Right renal pelvis (tissue), 4 donors: Measurements from ENCODE around the gene POLR1D. TPM values are rescaled to one million over a fixed set of nuclear protein-coding genes. Genes with fewer than 3 reads are reported as not detected.
"Not testable (repeated sequence)": the region's sequence is repeated elsewhere in the genome, so short reads cannot be mapped to it uniquely, and the experiment has no call there.

ENCODE experiments used
- DNase-seq, 4 donors: peaks; one replicate each; pipeline ENCODE4 v3.0.0-alpha.2; 2013; ENCODE audit warnings: low read depth in 4 of 4, low spot score in 3 of 4, missing footprints in 1 of 4
- polyA plus RNA-seq, 4 donors: library from polyadenylated mRNA; unstranded; fragments of 120-200 nt; gene quantifications; one replicate each; pipeline ENCODE4 v1.2.1, GENCODE V29; 2013; ENCODE audit not compliant: insufficient read length in 4 of 4

The POLR1D gene
- polyA plus RNA-seq, 4 donors, result 120 to 144 (median 134) TPM

DNA sequence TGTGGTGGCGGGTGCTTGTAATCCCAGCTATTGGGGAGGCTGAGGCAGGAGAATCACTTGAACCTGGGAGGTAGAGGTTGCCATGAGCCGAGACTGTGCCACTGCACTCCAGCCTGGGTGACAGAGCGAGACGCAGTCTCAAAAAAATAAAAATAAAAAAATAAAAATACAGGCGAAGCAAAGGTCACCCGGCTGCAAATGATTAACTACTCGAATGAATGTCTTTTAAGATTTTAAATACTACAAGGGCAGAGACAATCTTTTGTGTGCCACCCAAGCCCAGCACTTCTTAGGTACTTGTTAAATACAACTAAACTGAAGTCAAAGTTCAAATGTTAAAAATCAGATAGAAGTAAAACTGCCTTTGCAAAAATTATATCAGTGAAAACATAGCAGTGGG, 8.1 kb upstream of the POLR1D start:
- no peak for DNase-seq

DNA sequence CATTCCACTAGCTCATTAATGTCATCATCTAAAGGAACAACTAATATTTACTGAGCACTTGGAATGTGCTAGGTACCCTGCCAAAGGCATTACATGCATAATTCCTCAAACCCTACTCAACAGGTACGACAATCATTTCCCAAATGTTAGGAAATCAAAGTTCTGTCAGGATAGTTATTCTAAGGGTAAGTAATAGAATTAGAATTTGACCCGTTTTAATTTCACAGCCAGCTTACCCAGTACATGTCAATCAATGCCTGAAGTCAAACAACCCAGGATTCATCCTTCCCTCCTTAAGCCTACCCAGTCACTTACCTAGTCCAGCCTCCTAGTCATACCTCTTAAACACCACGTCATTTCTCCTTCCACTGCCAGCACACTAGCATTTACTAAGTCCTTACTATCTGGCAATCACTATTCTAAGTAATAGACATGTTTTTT, 3.8 kb upstream of the POLR1D start:
- no peak for DNase-seq

DNA sequence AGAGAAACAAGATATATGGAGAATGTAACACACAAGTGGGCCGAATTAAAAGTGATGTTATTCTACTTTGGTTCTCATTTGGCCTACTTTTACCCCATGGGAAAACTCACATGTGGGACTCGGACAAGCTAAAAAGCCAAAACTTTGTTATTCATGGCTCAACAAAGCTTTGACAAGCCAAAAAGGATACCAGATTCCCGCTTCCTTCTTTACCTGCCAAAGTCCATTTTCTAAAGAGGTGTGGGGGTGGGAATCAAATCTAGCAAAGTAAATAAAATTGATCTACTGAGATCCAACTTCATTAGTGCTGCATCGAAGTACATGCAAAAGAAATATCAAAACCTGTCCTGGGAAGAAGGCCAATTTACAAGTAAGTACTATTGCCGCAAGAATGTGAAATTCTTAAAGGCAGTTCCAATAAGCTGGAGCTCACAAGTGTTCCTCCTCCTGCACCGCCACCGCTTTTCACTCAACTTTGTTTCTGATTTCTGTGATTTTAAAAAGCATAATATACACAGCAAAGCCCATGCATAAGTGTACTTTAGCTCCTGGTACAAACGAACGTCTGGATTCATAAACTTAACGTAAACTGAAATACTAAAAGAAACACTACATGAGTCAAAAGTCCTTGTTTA, 2.5 kb upstream of the POLR1D start:
- DNase-seq, result no peak

DNA sequence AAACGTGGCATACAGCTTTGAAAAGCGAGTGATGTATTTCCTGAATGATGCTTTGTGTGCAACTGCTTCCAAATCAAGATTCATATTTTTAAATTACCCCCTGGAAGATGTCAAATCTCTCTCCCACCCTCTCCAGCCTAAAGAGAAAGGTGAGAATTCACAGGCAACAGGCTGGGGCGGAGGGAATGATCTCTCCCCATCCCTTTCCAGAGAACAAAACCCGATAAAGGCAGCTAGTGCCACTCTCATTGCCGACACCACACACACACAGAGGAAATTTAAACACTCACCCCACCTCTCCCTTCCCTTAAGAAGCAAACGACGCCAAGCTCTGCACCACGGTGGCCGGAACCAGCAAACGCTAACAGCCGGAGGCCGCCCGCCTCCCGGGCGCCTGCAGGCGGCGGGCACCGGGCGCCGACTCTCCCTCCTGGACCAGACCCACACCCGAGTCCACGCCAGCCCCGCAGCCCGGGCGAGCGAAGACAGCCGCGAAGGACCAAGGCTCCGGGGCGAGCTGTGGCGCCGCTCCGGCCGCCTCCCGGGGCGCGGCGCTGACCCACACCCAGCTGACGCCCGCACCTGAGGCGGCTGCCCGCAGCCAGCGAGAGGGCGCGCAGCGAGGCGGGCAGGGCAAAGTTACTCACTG, 1.8 kb upstream of the POLR1D start:
- DNase-seq, result peak in 2 of 4 donors; percentile 10 to 12

DNA sequence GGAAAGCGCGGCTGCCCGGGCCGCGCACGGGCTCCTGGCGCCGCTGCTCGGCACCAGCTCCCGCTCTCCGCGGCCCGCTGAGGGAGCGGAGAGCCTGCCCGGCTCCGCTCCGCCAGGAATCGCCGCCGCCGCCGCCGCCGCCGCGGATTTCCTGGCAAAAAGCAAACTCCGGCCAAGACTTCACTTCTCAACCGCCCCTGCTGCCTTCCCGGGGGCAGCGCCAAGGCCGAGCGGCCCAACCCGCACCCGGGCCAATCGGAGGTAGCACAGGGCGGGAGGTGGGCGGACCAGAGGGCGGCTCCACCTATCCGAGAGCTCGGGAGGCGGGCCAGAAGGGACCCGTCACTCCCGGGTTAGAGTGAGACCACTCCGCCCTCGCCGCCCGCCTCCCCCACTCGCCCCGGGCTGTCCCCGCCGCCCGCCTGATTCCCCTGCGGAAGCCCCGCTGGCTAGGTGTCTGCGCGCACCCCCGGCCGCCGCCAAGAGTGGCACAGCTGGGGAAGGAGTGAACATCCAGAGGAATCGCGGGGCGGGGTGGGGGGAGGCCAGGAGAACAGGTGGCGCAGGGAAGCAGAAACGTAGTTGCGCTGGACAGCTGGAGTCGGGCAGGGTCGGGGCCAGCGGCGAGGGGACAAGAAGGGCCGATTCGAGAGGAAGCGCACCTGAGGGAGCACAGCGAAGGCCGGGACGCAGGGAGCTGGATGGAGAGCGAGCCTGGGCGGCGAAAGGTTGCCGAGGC, 1.1 kb upstream of the POLR1D start, which contains the start of gene LNX2:
Gene LNX2 (minus strand): TSS at position 153 of the 739 bp plus-strand sequence. CDS start 38,826 bp downstream, outside the sequence.
- peak; percentile 90 to 94 (median 92) for DNase-seq

DNA sequence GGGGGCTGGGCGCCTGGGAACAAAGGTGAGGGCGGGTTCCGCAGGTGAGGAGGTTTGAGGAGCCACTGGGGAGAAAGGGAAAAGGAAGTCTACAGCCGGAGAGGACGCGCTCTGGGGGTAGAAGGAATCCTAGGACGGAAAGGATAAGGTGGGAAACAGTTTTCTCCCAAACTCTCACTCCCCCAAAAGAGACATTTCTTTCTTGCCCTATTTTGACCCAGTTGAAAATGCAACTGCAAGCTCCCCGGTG, 651 bp upstream of the POLR1D start:
- DNase-seq, result no peak

DNA sequence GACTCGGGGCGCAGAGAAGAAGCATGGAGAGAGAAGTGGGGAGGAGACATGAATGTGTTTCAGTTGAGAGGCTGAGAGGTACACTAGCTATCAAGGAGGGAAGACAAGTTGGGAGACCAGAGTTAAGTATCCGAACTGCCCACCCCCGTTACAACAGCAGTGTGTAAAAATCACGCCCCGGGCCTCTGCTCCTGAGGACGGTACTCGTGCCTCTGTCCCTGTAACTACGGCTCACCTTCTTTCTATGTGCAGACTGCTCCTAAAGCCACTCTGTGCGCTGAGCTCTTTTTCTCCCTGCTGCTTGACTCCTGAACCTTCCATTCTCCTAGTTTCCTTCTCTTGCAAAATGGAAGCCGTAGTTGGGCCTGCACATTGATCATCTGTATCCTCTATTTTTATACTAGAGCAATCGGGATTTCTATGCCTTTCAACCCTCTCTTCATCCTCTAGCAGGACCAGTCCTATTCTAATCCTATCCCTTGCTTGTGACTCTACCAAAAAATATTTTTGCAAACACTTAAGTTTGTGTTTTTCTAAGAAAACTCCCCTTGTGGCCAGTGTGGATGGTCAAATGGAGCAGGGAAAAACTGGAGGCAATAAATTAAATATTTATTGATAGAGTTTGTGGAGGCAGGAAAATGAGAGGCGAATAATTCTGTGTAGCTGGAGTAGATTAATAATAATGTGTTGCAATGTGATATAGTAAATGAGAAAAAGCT, 569 bp downstream of the POLR1D start:
- DNase-seq, result peak in 2 of 4 donors; percentile 10 to 26

DNA sequence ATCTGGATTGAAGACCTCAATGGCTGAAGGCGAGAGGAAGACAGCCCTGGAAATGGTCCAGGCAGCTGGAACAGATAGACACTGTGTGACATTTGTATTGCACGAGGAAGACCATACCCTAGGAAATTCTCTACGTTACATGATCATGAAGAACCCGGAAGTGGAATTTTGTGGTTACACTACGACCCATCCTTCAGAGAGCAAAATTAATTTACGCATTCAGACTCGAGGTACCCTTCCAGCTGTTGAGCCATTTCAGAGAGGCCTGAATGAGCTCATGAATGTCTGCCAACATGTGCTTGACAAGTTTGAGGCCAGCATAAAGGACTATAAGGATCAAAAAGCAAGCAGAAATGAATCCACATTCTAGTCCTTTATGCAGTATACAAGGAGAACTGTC, 1.2 kb downstream of the POLR1D start:
- DNase-seq, result no peak

DNA sequence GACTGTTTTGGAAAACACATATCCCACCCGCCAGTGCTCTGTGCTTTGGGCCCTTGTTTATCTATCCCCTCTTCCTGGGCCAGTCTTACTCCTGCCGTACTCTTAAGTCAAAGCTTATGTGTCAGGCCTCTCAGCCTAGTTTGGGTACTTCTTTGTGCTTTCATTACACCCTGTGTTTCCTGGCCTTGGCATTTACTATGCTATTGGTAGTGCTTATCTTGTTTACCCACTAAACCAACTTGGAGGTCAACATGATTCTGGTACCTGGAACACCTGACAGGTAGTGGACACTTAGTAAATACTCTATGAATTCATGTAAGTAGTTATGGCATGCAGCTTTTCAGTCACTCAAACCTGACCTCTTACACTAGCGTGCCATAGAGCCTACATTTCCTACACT, 2.4 kb downstream of the POLR1D start:
- DNase-seq, result no peak

DNA sequence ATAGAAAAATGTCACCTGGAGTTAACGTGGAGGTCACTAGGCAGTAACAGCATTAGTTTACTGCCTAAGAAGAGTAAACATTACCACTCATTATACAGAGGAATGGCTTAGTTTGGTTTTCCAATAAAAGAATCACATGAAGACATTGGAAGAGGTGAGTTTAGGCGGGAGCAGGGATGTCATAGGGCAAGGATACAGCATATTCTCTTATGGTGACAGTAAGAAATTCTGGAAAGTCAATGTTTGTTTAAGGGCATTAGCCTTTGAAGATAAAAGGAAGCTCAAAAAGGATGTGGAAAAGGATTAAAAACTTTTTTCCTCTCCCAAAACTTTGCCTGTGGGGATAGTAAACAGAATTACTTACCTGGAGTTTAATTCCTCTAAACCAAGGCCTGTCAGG, 4.1 kb downstream of the POLR1D start:
- no peak for DNase-seq

DNA sequence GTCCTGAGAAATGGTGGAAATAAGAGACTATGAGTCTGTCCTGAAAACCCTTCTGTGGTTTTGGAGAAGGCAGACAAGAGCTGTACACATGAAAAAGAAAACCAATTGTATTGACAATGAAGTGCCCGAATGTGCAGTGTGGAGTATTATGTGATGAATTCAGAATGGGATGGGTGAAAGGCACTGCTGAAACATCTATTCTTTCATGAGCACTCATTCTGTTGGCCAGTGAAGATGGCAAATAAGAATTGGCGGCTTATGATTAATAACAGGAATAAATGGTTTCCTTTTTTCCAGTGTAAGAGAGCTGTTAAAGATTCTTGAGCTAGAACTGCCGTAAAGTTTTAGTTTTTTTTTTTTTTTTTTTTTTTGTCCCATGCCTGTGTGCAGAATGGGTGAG, 5.7 kb downstream of the POLR1D start:
- DNase-seq, result no peak

DNA sequence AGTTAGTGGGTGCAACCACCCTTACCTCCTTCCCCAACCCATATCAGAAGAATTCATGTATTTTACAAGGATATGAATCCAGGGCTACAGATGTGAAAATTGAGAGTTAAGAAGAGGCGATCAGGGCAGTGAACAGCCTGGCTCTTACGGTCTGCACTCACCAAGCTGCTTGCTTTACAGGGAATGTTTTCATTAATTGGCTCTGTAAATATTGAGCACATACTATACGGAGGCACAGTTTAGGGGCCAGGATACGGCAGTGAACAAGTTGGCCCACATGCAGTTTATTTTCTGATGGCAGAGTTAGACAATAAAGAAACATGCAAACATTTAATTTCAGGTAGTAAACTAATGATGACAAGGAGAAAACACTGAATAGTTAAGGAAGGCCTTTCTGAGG, 6.4 kb downstream of the POLR1D start:
- DNase-seq, result no peak

DNA sequence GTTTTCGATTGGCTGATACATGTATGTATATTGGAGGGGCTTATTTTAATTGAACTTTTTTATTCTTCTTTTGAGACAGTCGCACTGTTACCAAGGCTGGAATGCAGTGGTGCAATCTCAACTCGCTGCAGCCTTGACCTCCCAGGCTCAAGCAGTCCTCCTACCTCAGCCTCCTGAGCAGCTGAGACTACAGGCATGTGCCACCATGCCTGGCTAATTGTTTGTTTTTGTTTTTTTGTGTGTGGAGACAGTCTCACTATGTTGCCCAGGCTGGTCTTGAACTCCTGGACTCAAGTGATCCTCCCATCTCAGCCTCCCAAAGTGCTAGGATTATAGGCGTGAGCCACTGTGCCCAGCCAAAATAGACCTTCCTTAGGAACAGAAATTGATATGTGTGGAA, 7.1 kb downstream of the POLR1D start:
- not testable (repeated sequence) for DNase-seq

DNA sequence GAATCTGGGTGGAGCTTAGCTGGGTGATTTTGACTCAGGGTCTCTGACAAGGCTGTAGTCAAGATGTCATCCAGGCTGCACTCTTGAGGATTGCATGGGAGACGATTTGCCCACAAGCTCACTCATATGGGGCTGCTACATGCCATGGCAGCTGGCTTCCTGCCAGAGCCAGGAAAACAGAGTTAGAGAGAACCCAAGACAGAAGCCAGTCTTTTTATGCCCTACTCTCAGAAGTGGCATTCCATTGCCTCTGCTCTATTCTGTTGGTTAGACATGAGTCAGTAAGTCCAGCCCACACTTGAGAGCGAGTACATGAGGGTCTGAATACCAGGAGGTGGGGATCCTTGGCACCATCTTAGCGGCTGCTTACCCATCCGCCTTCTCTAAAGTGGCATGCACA, 9.5 kb downstream of the POLR1D start:
- no peak for DNase-seq

DNA sequence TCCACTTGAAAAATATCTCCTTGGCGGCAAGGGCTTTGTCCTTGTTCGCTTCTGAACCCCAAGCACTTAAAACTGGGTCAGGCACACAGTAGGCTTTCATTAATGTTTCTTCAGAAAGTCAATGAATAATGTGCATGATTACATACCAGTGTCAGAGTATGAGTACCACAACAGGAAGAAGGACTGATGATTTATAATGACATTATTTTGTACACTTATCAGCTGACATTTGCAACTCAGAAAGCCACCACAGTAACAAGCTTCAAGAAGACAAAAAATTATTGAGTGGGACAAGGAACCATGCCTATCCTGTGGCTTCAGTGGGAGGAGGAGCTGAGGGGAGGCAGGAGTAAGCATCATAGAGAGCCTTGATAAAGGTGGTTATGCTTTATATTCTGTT, 10.0 kb downstream of the POLR1D start:
- DNase-seq, result no peak

DNA sequence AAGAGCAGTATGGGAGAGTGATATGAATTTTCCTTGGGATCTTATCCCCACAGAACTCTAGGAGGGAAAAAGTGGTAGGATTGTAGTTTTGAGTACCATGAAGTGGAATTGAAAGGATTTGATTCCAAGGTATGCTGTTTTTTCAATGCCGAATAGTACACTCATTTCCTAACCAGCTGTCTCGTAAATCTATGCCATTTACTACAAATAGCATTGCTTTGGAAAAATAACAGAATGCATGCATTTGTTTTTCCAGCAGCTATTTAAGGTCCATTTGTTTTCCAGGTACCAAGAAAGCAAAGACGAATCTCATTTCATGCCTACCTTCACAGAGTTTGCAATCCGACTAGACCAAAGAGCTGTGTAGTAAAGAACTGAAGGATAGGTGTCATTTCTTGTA, 10.5 kb downstream of the POLR1D start:
- DNase-seq, result no peak

DNA sequence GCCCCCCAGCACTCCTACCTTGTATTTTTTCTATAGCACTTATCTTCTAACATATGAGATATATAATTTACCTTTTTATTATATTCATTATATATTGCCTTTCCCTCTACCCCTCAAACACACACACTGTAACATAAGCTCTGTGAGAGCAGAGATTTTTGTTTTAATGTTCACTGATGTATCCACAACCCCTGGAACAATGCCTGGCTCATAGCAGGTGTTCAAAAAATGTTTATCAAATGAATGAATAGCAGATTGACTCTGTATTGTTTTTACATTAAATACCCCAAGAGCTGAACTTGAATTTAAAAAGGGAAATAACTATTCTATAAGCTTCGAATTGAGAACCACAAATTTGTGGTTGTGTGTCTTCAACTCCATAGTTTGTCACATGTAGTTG, 11.0 kb downstream of the POLR1D start:
- DNase-seq, result no peak

DNA sequence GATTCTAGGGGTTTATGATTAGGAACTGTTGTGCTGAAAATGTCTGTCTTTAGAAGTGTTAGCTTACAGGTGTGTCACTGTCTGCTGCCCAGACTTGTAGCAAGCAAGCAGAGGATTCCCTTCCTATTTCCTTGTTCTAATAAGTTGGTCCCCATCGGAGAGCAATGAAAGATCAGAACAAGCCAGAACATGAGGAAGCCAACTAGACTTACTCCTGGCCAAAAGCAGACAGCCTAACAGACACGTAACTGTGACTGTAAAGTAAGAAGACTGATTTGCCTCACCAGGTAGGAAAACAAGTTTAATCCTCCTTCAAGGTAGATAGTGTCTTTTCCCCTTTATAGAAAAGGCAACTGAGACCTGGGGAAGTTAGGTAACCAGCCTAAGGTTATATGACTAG, 12.5 kb downstream of the POLR1D start:
- DNase-seq, result no peak

DNA sequence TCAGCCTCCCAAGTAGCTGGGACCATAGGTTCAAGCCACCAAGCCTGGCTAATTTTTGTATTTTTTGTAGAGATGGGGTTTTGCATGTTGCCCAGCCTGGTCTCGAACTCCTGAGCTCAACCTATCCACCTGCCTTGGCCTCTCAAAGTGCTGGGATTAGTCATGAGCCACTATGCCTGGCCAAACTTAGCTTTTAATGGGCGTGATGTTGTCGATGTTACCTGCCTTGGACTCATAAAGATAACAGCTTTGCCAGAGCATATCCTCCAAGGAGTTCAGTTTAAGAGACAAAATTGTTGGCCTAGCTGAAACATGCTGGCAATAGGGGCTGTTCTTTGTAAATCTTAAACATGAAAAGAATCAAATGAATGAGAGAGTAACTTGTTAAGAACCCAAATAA, 13.1 kb downstream of the POLR1D start:
- DNase-seq, result no peak

DNA sequence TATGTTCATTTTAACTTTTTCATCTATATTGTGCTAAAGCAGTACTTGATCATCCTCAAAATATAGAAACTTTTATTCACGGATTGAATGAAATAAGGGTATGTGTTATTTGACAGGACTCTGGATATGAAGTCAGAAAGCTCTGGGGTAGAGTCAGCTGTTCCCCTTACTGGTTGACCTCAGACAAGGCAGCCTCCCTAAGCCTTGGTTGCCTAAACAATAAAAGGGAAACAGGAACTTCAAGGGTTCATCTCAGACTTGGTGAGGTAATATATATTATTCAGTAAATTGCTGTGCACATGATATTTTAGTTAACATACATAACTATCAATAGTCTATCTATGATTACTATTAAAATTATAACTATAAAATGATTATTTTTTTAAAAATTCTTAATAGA, 13.6 kb downstream of the POLR1D start:
- DNase-seq, result no peak

DNA sequence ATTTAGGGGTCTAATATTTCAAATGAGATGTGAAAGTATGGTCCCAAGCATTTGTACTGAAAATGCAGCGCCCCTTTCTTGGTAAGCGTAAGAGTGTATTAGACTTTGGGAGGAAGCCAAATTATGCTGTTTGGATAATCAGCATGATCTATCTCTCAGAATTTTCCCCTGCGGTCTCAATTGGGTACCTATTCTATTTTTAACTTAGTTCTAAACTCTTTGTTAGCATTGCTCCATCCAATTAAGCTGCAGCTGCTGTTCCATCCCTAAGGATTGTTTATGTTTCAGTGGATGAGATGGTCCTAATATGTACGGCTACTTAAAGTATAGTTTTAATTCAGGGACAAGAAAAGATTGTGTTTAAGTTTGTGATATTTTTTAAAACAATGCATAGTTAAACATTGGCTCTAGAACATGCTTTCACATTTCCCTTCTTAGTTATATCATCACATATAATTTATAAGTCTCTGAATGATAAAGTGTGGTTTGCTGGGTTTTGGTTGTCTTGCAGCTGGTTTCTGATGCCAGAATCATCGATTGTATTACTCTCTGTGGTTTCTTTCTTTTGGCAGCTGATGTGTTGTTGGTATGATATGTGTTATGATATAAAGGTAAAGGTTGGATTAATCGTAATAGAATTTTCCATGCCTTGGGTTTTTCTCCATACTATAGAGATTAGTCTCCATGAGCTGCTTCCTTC, 15.0 kb downstream of the POLR1D start:
- DNase-seq, result no peak
